Keratinocyte (primary cell): ENCODE measurements around the gene HHIP. TPM values are rescaled to one million over a fixed set of nuclear protein-coding genes. Genes with fewer than 3 reads are reported as not detected.

Source experiments
- DNase-seq: peaks from one replicate; pipeline ENCODE4 v3.0.0-alpha.2; 2011; ENCODE audit warnings: low read depth, missing footprints, low spot score
- FAIRE-seq: peaks from 2 replicates; lab custom pipeline; 2011; peaks lifted over from hg19 to GRCh38; lab: Jason Lieb, UNC
- H2AFZ ChIP-seq: 2 replicates; pipeline ENCODE4 v1.6.0; 2012; ENCODE audit warnings: low read length, control low read depth, inconsistent platforms; ENCODE audit not compliant: control insufficient read depth
- H3K27ac ChIP-seq: 2 replicates; pipeline ENCODE4 v1.5.1; 2011; ENCODE audit warnings: low read length; ENCODE audit not compliant: control insufficient read depth, insufficient read depth
- H3K27me3 ChIP-seq: 3 replicates; pipeline ENCODE4 v1.6.0; 2011; ENCODE audit warnings: low read length; ENCODE audit not compliant: control insufficient read depth, insufficient read depth; ENCODE audit errors: extremely low read depth
- H3K36me3 ChIP-seq, 2 experiments: 2 replicates in 1 of 2; 3 replicates in 1 of 2; pipeline ENCODE4 v1.5.1; 2011; ENCODE audit warnings: low read length in 2 of 2, mild to moderate bottlenecking in 1 of 2; ENCODE audit not compliant: control insufficient read depth in 2 of 2, insufficient read depth in 2 of 2; ENCODE audit errors: extremely low read depth in 1 of 2
- H3K4me1 ChIP-seq: 3 replicates; pipeline ENCODE4 v1.5.1; 2011; ENCODE audit warnings: low read length; ENCODE audit not compliant: control insufficient read depth, insufficient read depth; ENCODE audit errors: extremely low read depth
- H3K4me2 ChIP-seq: 3 replicates; pipeline ENCODE4 v1.6.0; 2011; ENCODE audit warnings: low read depth, low read length; ENCODE audit not compliant: control insufficient read depth, insufficient read depth; ENCODE audit errors: extremely low read depth
- H3K4me3 ChIP-seq, 3 experiments: fragments of 200-600 bp in 1 of 3; sonication (generic) in 1 of 3; 2 replicates in 2 of 3; 3 replicates in 1 of 3; pipeline ENCODE4 v1.5.1; 2011 to 2016; ENCODE audit warnings: low read length in 3 of 3, mild to moderate bottlenecking in 3 of 3, control low read depth in 2 of 3, inconsistent platforms in 1 of 3, low read depth in 1 of 3, mixed read lengths in 1 of 3, mixed run types in 1 of 3, moderate library complexity in 1 of 3; ENCODE audit not compliant: control insufficient read depth in 2 of 3, insufficient read depth in 2 of 3; ENCODE audit errors: extremely low read depth in 1 of 3
- H3K79me2 ChIP-seq: 2 replicates; pipeline ENCODE4 v1.6.0; 2012; ENCODE audit warnings: low read length; ENCODE audit not compliant: control insufficient read depth, insufficient read depth
- H3K9ac ChIP-seq: 3 replicates; pipeline ENCODE4 v1.6.0; 2011; ENCODE audit warnings: low read length; ENCODE audit not compliant: control insufficient read depth, insufficient read depth; ENCODE audit errors: extremely low read depth
- H3K9me1 ChIP-seq: 3 replicates; pipeline ENCODE4 v1.6.0; 2011; ENCODE audit warnings: low read length; ENCODE audit not compliant: control insufficient read depth, insufficient read depth; ENCODE audit errors: extremely low read depth
- H3K9me3 ChIP-seq: 2 replicates; pipeline ENCODE4 v1.5.1; 2012; ENCODE audit warnings: low read depth, low read length; ENCODE audit not compliant: control insufficient read depth
- H4K20me1 ChIP-seq: 3 replicates; pipeline ENCODE4 v1.6.0; 2011; ENCODE audit warnings: low read length; ENCODE audit not compliant: control insufficient read depth, insufficient read depth; ENCODE audit errors: extremely low read depth
- CTCF ChIP-seq, 3 experiments: IDR thresholded peaks in 1 of 3; conservative IDR thresholded peaks in 1 of 3; optimal IDR thresholded peaks in 1 of 3; 2 replicates in 2 of 3; 3 replicates in 1 of 3; pipeline versions ENCODE3 to v1.5.1; 2011; ENCODE audit warnings: low read length in 3 of 3, mild to moderate bottlenecking in 3 of 3, moderate library complexity in 2 of 3, control low read depth in 1 of 3, inconsistent platforms in 1 of 3; ENCODE audit not compliant: insufficient read depth in 2 of 3; ENCODE audit errors: extremely low read depth in 1 of 3
- EZH2 ChIP-seq: IDR thresholded peaks from one replicate; pipeline ENCODE4 v1.6.1; 2012; ENCODE audit warnings: inconsistent platforms, mild to moderate bottlenecking, low read length, moderate library complexity
- dilution Hi-C: fragments of 300-500 bp; cut with MboI; formaldehyde crosslinking; loops from one replicate; pipeline ENCODE4 v1.7.0; 2020; ENCODE audit warnings: low sequenced_read_pairs; ENCODE audit not compliant: extremely low pct_ligation_motif_present
- polyA plus RNA-seq, 5 experiments: library from polyadenylated mRNA; depleted of rRNA in 3 of 5; stranded (reverse) in 3 of 5; stranded (forward) in 1 of 5; unstranded in 1 of 5; fragments of >200 nt; gene quantifications; 1 replicate in 1 of 5; 2 replicates in 3 of 5; 3 replicates in 1 of 5; pipeline versions ENCODE4 v1.2.1 to v1.2.3, GENCODE V29; 2011 to 2012; ENCODE audit warnings: missing spikeins in 2 of 5, low read depth in 1 of 5, low replicate concordance in 1 of 5

The HHIP gene
- polyA plus RNA-seq, 1 donor (not counting 4 experiments of a cell fraction or from before 2014, with no cell fraction given), result 0.20 TPM

- FAIRE-seq (no peak), DNase-seq (no peak)
- Histone ChIP-seq H4K20me1 (no peaks in the 10 kb centered on the region), H3K9me3 (no peaks in the 10 kb centered on the region), H2AFZ (no peak overlapping the region), H3K36me3 (no peaks in the 10 kb centered on the region), H3K4me3 (no peak overlapping the region), H3K9ac (no peak overlapping the region), H3K4me2 (no peak overlapping the region), H3K9me1 (no peaks in the 10 kb centered on the region), H3K27ac (no peak overlapping the region), H3K79me2 (no peaks in the 10 kb centered on the region), H3K27me3 (no peaks in the 10 kb centered on the region), H3K4me1 (no peaks in the 10 kb centered on the region)
- dilution Hi-C loops, result no loop called here
- no peak for TF ChIP-seq EZH2
- no peak for TF ChIP-seq CTCF (optimal IDR thresholded peaks at IDR 0.05 in 1 of 3, IDR thresholded peaks at IDR 0.05 in 1 of 3, conservative IDR thresholded peaks at IDR 0.05 in 1 of 3; ENCODE audit: extremely low read depth in 1 of 3, insufficient read depth in 2 of 3, low read length in 3 of 3)
These were observed 12.1 kb downstream of the HHIP start for GRCh38 chr4:144658015-144658567.

GRCh38 chr4:144658903-144659302, 12.9 kb downstream of the HHIP start:
- DNase-seq, result no peak
- Histone ChIP-seq H3K9ac (no peak overlapping the region), H3K9me3 (no peaks in the 10 kb centered on the region), H3K9me1 (no peaks in the 10 kb centered on the region), H4K20me1 (no peaks in the 10 kb centered on the region), H3K27me3 (no peaks in the 10 kb centered on the region), H3K4me1 (no peaks in the 10 kb centered on the region), H3K4me2 (no peak overlapping the region), H3K27ac (no peak overlapping the region), H3K79me2 (no peaks in the 10 kb centered on the region), H3K36me3 (no peaks in the 10 kb centered on the region), H2AFZ (no peak overlapping the region), H3K4me3 (no peak overlapping the region)
- no peak for FAIRE-seq
- TF ChIP-seq CTCF (optimal IDR thresholded peaks at IDR 0.05 in 1 of 3, IDR thresholded peaks at IDR 0.05 in 1 of 3, conservative IDR thresholded peaks at IDR 0.05 in 1 of 3; ENCODE audit: extremely low read depth in 1 of 3, insufficient read depth in 2 of 3, low read length in 3 of 3) (no peak), EZH2 (no peak)
- dilution Hi-C loops, result no loop called here
